Colonic mucosa (tissue), 4 donors: ENCODE data around the gene CPNE5. TPM values are rescaled to one million over a fixed set of nuclear protein-coding genes. Genes with fewer than 3 reads are reported as not detected.
"Not testable (repeated sequence)": the region's sequence is repeated elsewhere in the genome, so short reads cannot be mapped to it uniquely, and the experiment has no call there.

Experiments
- DNase-seq: peaks from one replicate; pipeline ENCODE4 v3.0.0-alpha.2; 2020
- H3K27ac ChIP-seq: fragments of 200-600 bp; one replicate; pipeline ENCODE4 v1.8.0; 2021
- H3K27me3 ChIP-seq: fragments of 200-600 bp; one replicate; pipeline ENCODE4 v1.8.0; 2021
- H3K36me3 ChIP-seq: fragments of 200-600 bp; one replicate; pipeline ENCODE4 v1.8.0; 2021
- H3K4me1 ChIP-seq: fragments of 200-600 bp; one replicate; pipeline ENCODE4 v1.8.0; 2021; ENCODE audit warnings: mild to moderate bottlenecking
- H3K4me3 ChIP-seq: fragments of 200-600 bp; one replicate; pipeline ENCODE4 v1.8.0; 2021
- H3K9ac ChIP-seq, 2 donors: one replicate each; pipeline ENCODE4 v1.7.0; 2013; ENCODE audit warnings: control low read depth in 2 of 2, low read depth in 2 of 2, low read length in 2 of 2
- H3K9me3 ChIP-seq: fragments of 200-600 bp; one replicate; pipeline ENCODE4 v1.8.0; 2021
- intact Hi-C: fragments of 100-400 bp; cut with DNase I; formaldehyde crosslinking; loops from one replicate; pipeline ENCODE4 v1.14.1; 2022
- total RNA-seq, 2 donors: library from RNA; stranded (reverse); fragmentation: NEBNext Ultra II Directional in 1 of 2; extraction: Animal tissue kit (Norgen Biotek cat#: 25700) in 1 of 2; gene quantifications; one replicate each; pipeline ENCODE4 v1.2.1, GENCODE V29; 2021
- TF ChIP-seq, protein P1 (sequence below): fragments of 200-600 bp; IDR thresholded peaks from one replicate; pipeline ENCODE4 v1.8.0; 2022; ENCODE audit warnings: antibody characterized with exemption, mild to moderate bottlenecking
- donor health status: healthy.
- donor health status: DM: no; HTN: no; CAD: no.
- donor health status: DM: no; HTN: no; CAD: no.

The CPNE5 gene
- total RNA-seq, 2 donors from 2014 or later, result 4.6 to 8.0 TPM

DNA sequence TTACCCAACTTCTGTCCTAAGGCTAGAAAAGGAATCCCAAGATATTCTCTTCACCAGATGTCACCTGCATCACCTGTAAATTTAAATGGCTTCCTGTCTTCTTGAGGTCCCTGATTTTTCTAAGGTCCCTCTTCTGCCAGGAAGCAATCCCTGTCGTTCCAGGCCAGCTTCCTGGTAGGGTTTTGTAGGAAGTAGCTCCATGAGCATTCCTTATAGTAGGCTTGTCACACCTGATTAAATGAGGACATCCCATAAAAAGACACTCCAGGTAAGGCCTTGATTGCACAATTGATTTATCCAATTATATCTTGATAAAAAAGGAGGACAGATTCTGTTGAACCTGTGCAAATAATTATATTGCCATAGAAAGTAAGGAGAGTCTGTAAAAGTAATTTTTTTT is 132.9 kb downstream of the CPNE5 start:
- TF ChIP-seq, protein P1, sequence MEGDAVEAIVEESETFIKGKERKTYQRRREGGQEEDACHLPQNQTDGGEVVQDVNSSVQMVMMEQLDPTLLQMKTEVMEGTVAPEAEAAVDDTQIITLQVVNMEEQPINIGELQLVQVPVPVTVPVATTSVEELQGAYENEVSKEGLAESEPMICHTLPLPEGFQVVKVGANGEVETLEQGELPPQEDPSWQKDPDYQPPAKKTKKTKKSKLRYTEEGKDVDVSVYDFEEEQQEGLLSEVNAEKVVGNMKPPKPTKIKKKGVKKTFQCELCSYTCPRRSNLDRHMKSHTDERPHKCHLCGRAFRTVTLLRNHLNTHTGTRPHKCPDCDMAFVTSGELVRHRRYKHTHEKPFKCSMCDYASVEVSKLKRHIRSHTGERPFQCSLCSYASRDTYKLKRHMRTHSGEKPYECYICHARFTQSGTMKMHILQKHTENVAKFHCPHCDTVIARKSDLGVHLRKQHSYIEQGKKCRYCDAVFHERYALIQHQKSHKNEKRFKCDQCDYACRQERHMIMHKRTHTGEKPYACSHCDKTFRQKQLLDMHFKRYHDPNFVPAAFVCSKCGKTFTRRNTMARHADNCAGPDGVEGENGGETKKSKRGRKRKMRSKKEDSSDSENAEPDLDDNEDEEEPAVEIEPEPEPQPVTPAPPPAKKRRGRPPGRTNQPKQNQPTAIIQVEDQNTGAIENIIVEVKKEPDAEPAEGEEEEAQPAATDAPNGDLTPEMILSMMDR, result no peak
- H3K27me3 ChIP-seq, result no peaks in the 10 kb centered on the region
- H3K27ac ChIP-seq, result no peak overlapping the region
- no peaks in the 10 kb centered on the region for H3K4me1 ChIP-seq
- intact Hi-C loops, result no loop called here
- H3K4me3 ChIP-seq, result no peak overlapping the region
- no peaks in the 10 kb centered on the region for H3K9me3 ChIP-seq
- DNase-seq, result no peak
- H3K36me3 ChIP-seq, result no peaks in the 10 kb centered on the region
- H3K9ac ChIP-seq, result no peak overlapping the region

DNA sequence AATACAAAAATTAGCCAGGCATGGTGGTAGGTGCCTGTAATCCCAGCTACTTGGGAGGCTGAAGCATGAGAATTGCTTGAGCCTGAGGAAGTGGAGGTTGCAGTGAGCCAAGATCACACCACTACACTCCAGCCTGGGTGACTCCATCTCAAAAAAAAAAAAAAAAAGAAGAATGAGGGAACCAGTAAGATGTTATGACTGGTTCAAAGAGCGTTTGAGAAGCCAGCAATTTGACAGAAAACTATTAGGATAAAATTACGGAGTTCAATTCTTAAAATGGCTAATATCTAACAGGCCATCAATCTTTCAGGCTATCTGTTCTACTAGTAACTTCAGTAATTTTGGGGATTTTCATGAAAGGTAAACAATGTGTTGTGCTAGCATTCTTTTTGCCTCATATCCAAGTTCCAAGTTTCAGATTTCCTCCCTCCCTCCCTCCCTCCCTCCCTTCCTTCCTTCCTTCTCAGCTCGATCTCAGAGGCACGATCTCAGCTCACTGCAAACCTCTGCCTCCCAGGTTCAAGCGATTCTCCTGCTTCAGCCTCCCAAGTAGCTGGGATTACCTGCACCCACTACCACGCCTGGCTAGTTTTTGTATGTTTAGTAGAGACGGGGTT is 134.2 kb downstream of the CPNE5 start:
- H3K27me3 ChIP-seq, H3K9ac ChIP-seq, H3K4me1 ChIP-seq, DNase-seq, H3K4me3 ChIP-seq, intact Hi-C loops, H3K9me3 ChIP-seq, H3K36me3 ChIP-seq, H3K27ac ChIP-seq: not testable (repeated sequence)

DNA sequence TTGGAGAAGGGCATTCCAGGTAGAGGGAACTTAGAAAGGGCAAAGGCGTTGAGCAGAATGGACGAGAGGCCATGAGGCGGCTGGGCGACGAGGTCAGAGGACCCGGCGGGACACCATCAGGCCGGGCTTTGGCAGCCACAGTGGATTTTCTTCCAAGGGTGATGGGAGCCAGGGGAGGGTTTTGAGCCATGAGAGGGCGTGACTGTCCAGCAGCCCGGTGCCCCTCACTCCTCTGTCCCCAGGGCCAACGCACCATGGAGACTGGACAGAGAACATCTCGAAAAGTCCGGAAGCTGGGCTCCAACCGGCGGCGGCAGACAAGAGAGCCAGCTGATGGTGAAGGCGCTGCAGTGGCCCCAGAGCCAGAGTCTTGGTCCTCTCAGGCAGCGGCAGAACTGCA is 135.3 kb downstream of the CPNE5 start:
- Histone ChIP-seq H3K27ac (no peak overlapping the region), H3K9me3 (no peaks in the 10 kb centered on the region), H3K4me3 (no peak overlapping the region), H3K27me3 (no peaks in the 10 kb centered on the region), H3K4me1 (no peaks in the 10 kb centered on the region), H3K9ac (no peak overlapping the region), H3K36me3 (no peaks in the 10 kb centered on the region)
- no peak for DNase-seq
- intact Hi-C loops, result no loop called here
- TF ChIP-seq, protein P1, result no peak

DNA sequence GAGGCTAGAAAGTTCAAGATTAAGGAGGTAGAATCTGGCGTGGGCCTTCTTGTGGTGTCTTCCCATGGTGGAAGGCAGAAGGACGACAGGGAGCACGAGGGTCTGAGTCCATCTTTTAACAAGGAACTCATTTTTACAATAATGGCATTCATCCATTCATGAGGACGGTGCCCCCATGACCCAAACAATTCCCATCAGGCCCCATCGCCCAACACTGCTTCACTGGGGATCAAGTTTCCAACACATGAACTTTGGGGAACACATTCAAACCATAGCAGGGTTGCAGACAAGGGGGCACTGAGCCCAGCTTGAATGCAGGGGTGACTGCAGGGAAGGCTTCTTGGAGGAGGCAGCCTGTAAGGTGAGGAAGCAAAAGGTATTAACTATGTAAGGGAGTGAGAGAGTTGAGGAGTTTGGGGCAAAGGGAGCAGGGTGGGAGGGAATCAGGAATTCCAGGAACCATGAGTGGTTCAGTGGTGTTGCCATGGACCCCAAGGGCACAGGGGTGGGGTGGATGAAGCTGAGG is 136.1 kb downstream of the CPNE5 start:
- Histone ChIP-seq H3K9ac (no peak overlapping the region), H3K27ac (no peak overlapping the region), H3K27me3 (no peaks in the 10 kb centered on the region), H3K36me3 (no peaks in the 10 kb centered on the region), H3K9me3 (no peaks in the 10 kb centered on the region), H3K4me1 (no peaks in the 10 kb centered on the region), H3K4me3 (no peak overlapping the region)
- TF ChIP-seq, protein P1, result no peak
- intact Hi-C loops, result no loop called here
- DNase-seq, result no peak

DNA sequence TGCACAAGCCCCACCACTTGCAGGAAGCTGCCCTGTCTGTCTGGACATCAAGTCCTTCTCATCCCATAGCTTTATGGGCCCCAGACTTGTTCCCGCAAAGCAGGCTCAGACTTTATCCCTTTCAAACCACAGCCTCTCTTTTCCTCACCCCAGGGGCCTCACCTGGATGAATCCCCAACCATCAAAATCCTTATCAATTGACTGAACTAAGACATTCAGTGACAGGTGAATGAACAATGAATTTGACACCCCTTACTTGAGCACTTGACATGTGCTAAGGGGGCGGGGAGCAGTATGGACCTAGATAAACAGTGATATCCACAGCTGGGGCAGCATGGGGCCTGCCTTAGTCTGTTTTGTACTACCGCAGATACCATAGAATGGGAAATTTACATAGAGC is 136.6 kb downstream of the CPNE5 start:
- TF ChIP-seq, protein P1, result no peak
- no peak for DNase-seq
- intact Hi-C loops, result no loop called here

DNA sequence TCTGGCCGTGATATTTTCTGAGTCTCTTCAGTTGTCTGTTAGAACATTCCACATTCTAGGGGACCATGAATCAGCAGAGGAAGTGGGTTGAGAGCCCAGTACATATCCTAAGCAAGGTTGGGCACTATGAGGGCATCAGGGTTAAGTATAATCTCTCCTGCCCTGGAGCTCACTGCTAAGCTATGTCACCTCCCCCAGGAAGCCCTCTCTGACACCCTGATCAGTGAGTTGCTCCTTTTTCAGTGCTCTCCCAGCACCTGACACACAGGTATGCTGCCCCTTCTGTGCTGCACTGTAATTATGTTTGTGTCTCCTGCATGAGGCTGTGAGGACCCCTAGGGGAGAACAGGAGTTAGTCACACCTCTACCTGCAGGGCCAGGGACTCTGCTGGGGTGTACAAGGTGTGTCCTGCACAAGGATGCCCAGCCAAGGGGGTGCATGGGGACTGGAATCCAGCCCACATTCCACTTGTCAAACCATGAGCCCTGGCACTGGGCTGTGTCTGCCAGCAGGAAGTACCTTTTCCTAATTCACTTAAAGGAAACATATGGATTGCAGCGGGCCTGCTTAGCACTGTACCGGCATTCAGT is 137.7 kb downstream of the CPNE5 start:
- Histone ChIP-seq H3K27me3 (no peaks in the 10 kb centered on the region), H3K4me1 (no peaks in the 10 kb centered on the region), H3K9me3 (no peaks in the 10 kb centered on the region), H3K27ac (no peak overlapping the region), H3K9ac (no peak overlapping the region), H3K4me3 (no peak overlapping the region), H3K36me3 (no peaks in the 10 kb centered on the region)
- intact Hi-C loops, result no loop called here
- TF ChIP-seq, protein P1, result no peak
- no peak for DNase-seq

More for the DNA sequence above, 136.6 kb downstream of the CPNE5 start:
- Histone ChIP-seq H3K36me3 (no peaks in the 10 kb centered on the region), H3K9ac (no peak overlapping the region), H3K4me3 (no peak overlapping the region), H3K27me3 (no peaks in the 10 kb centered on the region), H3K27ac (no peak overlapping the region), H3K9me3 (no peaks in the 10 kb centered on the region), H3K4me1 (no peaks in the 10 kb centered on the region)
